Measurements from ENCODE around the gene NUDT4. TPM values are rescaled to one million over a fixed set of nuclear protein-coding genes. Genes with fewer than 3 reads are reported as not detected.

The NUDT4 gene
- total and polyA plus RNA-seq, 2 of the 8 experiments (the other 6 are each of a cell fraction or from before 2014, with no cell fraction given), result 17.3 to 71.7 TPM

GRCh38 chr12:93339695-93340094, 38.0 kb upstream of the NUDT4 start:
- no peak overlapping the region for H3K23ac ChIP-seq (ENCODE audit: insufficient read length)
- H3K9ac ChIP-seq (replicated peaks in 1 of 4; ENCODE audit: extremely low read depth in 1 of 4, low read depth in 3 of 4, low read length in 3 of 4), result no peak overlapping the region
- H3K4me3 ChIP-seq (ENCODE audit: extremely low read depth in 1 of 4, insufficient read depth in 2 of 4, low read depth in 3 of 4, low read length in 4 of 4), result no peak overlapping the region
- no peaks in the 10 kb centered on the region for H3K27me3 ChIP-seq (replicated peaks in 1 of 4; ENCODE audit: control insufficient read depth in 3 of 4, extremely low read depth in 1 of 4, insufficient read depth in 3 of 4, low read length in 3 of 4)
- FAIRE-seq (no peak), DNase-seq (ENCODE audit: low read depth in 1 of 2, low spot score in 2 of 2) (no peak)
- no peak overlapping the region for H2BK15ac ChIP-seq (ENCODE audit: low read length)
- no peak overlapping the region for H3K56ac ChIP-seq (replicated peaks; ENCODE audit: insufficient read length, low read depth, low read length)
- no peak overlapping the region for H3K4me2 ChIP-seq (ENCODE audit: insufficient read depth in 1 of 2, low read depth in 2 of 2, low read length in 2 of 2)
- ChIA-PET POLR2A (ENCODE audit: partially characterized antibody) (no interaction called here), CTCF (ENCODE audit: partially characterized antibody) (interaction anchor here (1.2 to 1.6 kb wide), 2 partner anchors 10 to 45 kb away, joined by 3 read pairs; no protein-coding TSS in a partner anchor)
- no peak overlapping the region for H3K27ac ChIP-seq (ENCODE audit: low read depth, low read length)
- H3K79me1 ChIP-seq (ENCODE audit: low read depth, low read length), result no peaks in the 10 kb centered on the region
- no peak overlapping the region for H3K18ac ChIP-seq (ENCODE audit: extremely low read depth, low read length)
- H2BK5ac ChIP-seq (ENCODE audit: low read depth, low read length), result no peak overlapping the region
- no peak overlapping the region for H3K4ac ChIP-seq (replicated peaks; ENCODE audit: insufficient read length, low read depth, low read length)
- H4K8ac ChIP-seq (ENCODE audit: extremely low read depth, insufficient read depth, low read length), result no peak overlapping the region
- H2BK120ac ChIP-seq (replicated peaks; ENCODE audit: low read depth, low read length), result no peak overlapping the region
- H4K5ac ChIP-seq (ENCODE audit: insufficient read length, low read depth, low read length), result no peak overlapping the region
- H4K91ac ChIP-seq (replicated peaks; ENCODE audit: insufficient read length, low read length), result no peak overlapping the region
- no peak overlapping the region for H2AFZ ChIP-seq (ENCODE audit: low read length)
- no peak overlapping the region for H2BK12ac ChIP-seq (ENCODE audit: low read depth, low read length)
- no peak for TF ChIP-seq SUZ12 (IDR thresholded peaks at IDR 0.05; ENCODE audit: low read length)
- no peak overlapping the region for H3K14ac ChIP-seq (ENCODE audit: insufficient read length)
- no peaks in the 10 kb centered on the region for H3K79me2 ChIP-seq (ENCODE audit: control insufficient read depth in 1 of 2, insufficient read depth in 2 of 2, low read length in 2 of 2)
- no peaks in the 10 kb centered on the region for H3K23me2 ChIP-seq (ENCODE audit: low read depth, low read length)
- WGBS, 2 experiments (ENCODE audit: extremely low coverage in 1 of 2, insufficient coverage in 1 of 2, insufficient read length in 1 of 2, insufficient replicate concordance in 2 of 2, low coverage in 1 of 2, low lambda C conversion rate in 2 of 2, missing lambda C conversion rate in 1 of 2), result 88% methylated on average over 4 of the region's 4 CpGs; no CpG with 5 or more reads in 1 of the 2 experiments
- H2BK20ac ChIP-seq (ENCODE audit: low read length), result no peak overlapping the region
- H3K9me3 ChIP-seq (ENCODE audit: insufficient read depth in 2 of 2, low read depth in 1 of 2, low read length in 1 of 2), result no peaks in the 10 kb centered on the region
- H3K36me3 ChIP-seq (ENCODE audit: control insufficient read depth in 2 of 4, insufficient read depth in 4 of 4, low read length in 3 of 4), result no peaks in the 10 kb centered on the region
- H3K4me1 ChIP-seq (replicated peaks in 1 of 4; ENCODE audit: control insufficient read depth in 3 of 4, insufficient read depth in 4 of 4, low read length in 3 of 4), result no peaks in the 10 kb centered on the region; a peak in 1 of 7 replicates
- H4K20me1 ChIP-seq (replicated peaks in 1 of 2; ENCODE audit: control insufficient read depth in 1 of 2, insufficient read depth in 2 of 2, low read length in 2 of 2), result no peaks in the 10 kb centered on the region
- no peak overlapping the region for H2AK5ac ChIP-seq (ENCODE audit: low read depth, low read length)

Data from H1 (cell line).